Measurements from ENCODE around the gene ZNF503.
"Not testable (repeated sequence)": the region's sequence is repeated elsewhere in the genome, so short reads cannot be mapped to it uniquely, and the experiment has no call there.

The ZNF503 gene

GRCh38 chr10:75395066-75395931 lies 6.3 kb downstream of the ZNF503 start:
- DNase-seq (ENCODE audit: low read depth), result no peak

GRCh38 chr10:75394221-75394620 lies 7.3 kb downstream of the ZNF503 start:
- DNase-seq (ENCODE audit: low read depth), result no peak

GRCh38 chr10:75392744-75393143 lies 8.8 kb downstream of the ZNF503 start:
- no peak for DNase-seq (ENCODE audit: low read depth)

- DNase-seq (ENCODE audit: low read depth), result no peak
Observed at GRCh38 chr10:75392271-75392670, 9.3 kb downstream of the ZNF503 start.

- no peak for DNase-seq (ENCODE audit: low read depth)
Observed at GRCh38 chr10:75390178-75390577, 11.4 kb downstream of the ZNF503 start.

GRCh38 chr10:75388082-75388481 lies 13.5 kb downstream of the ZNF503 start:
- DNase-seq (ENCODE audit: low read depth), result no peak

- DNase-seq (ENCODE audit: low read depth), result no peak
Observed at GRCh38 chr10:75386128-75386527, 15.4 kb downstream of the ZNF503 start.

GRCh38 chr10:75379817-75380216 lies 21.7 kb downstream of the ZNF503 start:
- DNase-seq (ENCODE audit: low read depth), result no peak

- no peak for DNase-seq (ENCODE audit: low read depth)
Observed at GRCh38 chr10:75379212-75379724, 22.3 kb downstream of the ZNF503 start.

- no peak for DNase-seq (ENCODE audit: low read depth)
Observed at GRCh38 chr10:75378379-75378778, 23.2 kb downstream of the ZNF503 start.

GRCh38 chr10:75377869-75378268 lies 23.7 kb downstream of the ZNF503 start:
- no peak for DNase-seq (ENCODE audit: low read depth)

GRCh38 chr10:75375838-75376237 lies 25.7 kb downstream of the ZNF503 start:
- DNase-seq (ENCODE audit: low read depth), result no peak

GRCh38 chr10:75371010-75371409 lies 30.6 kb downstream of the ZNF503 start:
- DNase-seq (ENCODE audit: low read depth), result no peak

- DNase-seq (ENCODE audit: low read depth), result not testable (repeated sequence)
Observed at GRCh38 chr10:75369838-75370237, 31.7 kb downstream of the ZNF503 start.

GRCh38 chr10:75367901-75368300 lies 33.7 kb downstream of the ZNF503 start:
- no peak for DNase-seq (ENCODE audit: low read depth)

GRCh38 chr10:75367021-75367487 lies 34.5 kb downstream of the ZNF503 start:
- DNase-seq (ENCODE audit: low read depth), result no peak

GRCh38 chr10:75363431-75363830 lies 38.1 kb downstream of the ZNF503 start:
- no peak for DNase-seq (ENCODE audit: low read depth)

GRCh38 chr10:75359876-75360275 lies 41.7 kb downstream of the ZNF503 start:
- DNase-seq (ENCODE audit: low read depth), result not testable (repeated sequence)

GRCh38 chr10:75358835-75359421 lies 42.6 kb downstream of the ZNF503 start:
- DNase-seq (ENCODE audit: low read depth), result no peak

- DNase-seq (ENCODE audit: low read depth), result no peak
Observed at GRCh38 chr10:75358132-75358531, 43.4 kb downstream of the ZNF503 start.

GRCh38 chr10:75357500-75357899 lies 44.1 kb downstream of the ZNF503 start:
- DNase-seq (ENCODE audit: low read depth), result no peak

GRCh38 chr10:75356484-75356883 lies 45.1 kb downstream of the ZNF503 start:
- no peak for DNase-seq (ENCODE audit: low read depth)

GRCh38 chr10:75355706-75356105 lies 45.9 kb downstream of the ZNF503 start:
- no peak for DNase-seq (ENCODE audit: low read depth)

Measured in activated T-cell treated with anti-CD3 and anti-CD28 coated beads for 24 hours (primary cell).